Transverse colon (tissue), 4 donors: ENCODE data around the gene RHOV. TPM values are rescaled to one million over a fixed set of nuclear protein-coding genes. Genes with fewer than 3 reads are reported as not detected.
"Not testable (repeated sequence)": the region's sequence is repeated elsewhere in the genome, so short reads cannot be mapped to it uniquely, and the experiment has no call there.

Source experiments
- DNase-seq: peaks from one replicate; pipeline ENCODE4 v3.0.0-alpha.2; 2019
- H3K27ac ChIP-seq, 4 donors: fragments of 200-600 bp; sonication (generic); 2 replicates each; pipeline ENCODE4 v1.5.1; 2016 to 2018; ENCODE audit warnings: inconsistent platforms in 4 of 4
- H3K27me3 ChIP-seq: fragments of 200-600 bp; sonication (generic); 2 replicates; pipeline ENCODE4 v1.5.1; 2017; ENCODE audit warnings: inconsistent platforms
- H3K36me3 ChIP-seq, 4 donors: fragments of 200-600 bp; sonication (generic); 2 replicates each; pipeline ENCODE4 v1.5.1; 2017 to 2019; ENCODE audit warnings: inconsistent platforms in 4 of 4
- H3K4me1 ChIP-seq, 4 donors: fragments of 200-600 bp; sonication (generic); 2 replicates each; pipeline ENCODE4 v1.5.1; 2017 to 2020; ENCODE audit warnings: inconsistent platforms in 4 of 4
- H3K4me3 ChIP-seq, 4 donors: fragments of 200-600 bp; sonication (generic); 1 replicate in 1 of 4; 2 replicates in 3 of 4; pipeline versions ENCODE4 v1.5.1 to v1.6.1; 2017 to 2019; ENCODE audit warnings: inconsistent platforms in 4 of 4
- H3K9me3 ChIP-seq, 2 donors: fragments of 200-600 bp; sonication (generic); 2 replicates each; pipeline ENCODE4 v1.5.1; 2017 to 2019; ENCODE audit warnings: inconsistent platforms in 2 of 2
- EP300 ChIP-seq: sonication (generic); formaldehyde crosslinking; IDR thresholded peaks from one replicate; pipeline ENCODE4 v1.6.1; 2017; ENCODE audit warnings: antibody characterized with exemption, low read depth
- POLR2A ChIP-seq: fragments of 450-650 bp; IDR thresholded peaks from one replicate; pipeline ENCODE4 v1.6.1; 2016; ENCODE audit warnings: antibody characterized with exemption, mild to moderate bottlenecking, moderate library complexity
- POLR2AphosphoS5 ChIP-seq, 3 donors: sonication (generic); formaldehyde crosslinking; IDR thresholded peaks; one replicate each; pipeline ENCODE4 v1.6.1; 2016; ENCODE audit warnings: antibody characterized with exemption in 3 of 3
- WGBS, 2 donors: methylation state at CpG; one replicate each; pipeline ENCODE4 v1.1.5; 2018; ENCODE audit warnings: low coverage in 1 of 2; 5-methylcytosine and 5-hydroxymethylcytosine counted together
- in situ Hi-C, 4 donors: fragments of 200-750 bp; cut with MboI; loops; one replicate each; pipeline versions ENCODE4 v1.15.0 to v1.15.1; 2017; ENCODE audit warnings: low sequenced_read_pairs in 3 of 4, low pct_ligation_motif_present in 1 of 4, low pct_unique_long_range_greater_than_20kb in 1 of 4
- intact Hi-C: fragments of 100-400 bp; cut with DNase I; formaldehyde crosslinking; loops from one replicate; pipeline ENCODE4 v1.15.1; 2023; ENCODE audit warnings: low total_unique reads
- total RNA-seq, 4 donors: library from RNA; depleted of rRNA; stranded (reverse); fragments of >200 nt; gene quantifications; one replicate each; pipeline ENCODE4 v1.1.0, GENCODE V29; 2016
- TF ChIP-seq, protein P1 (sequence below), 5 experiments: fragments of 200-600 bp in 3 of 5; fragments of 450-650 bp in 2 of 5; sonication (generic) in 3 of 5; IDR thresholded peaks; 1 replicate in 2 of 5; 2 replicates in 3 of 5; pipeline ENCODE4 v1.5.1; 2016 to 2017; ENCODE audit warnings: antibody characterized with exemption in 5 of 5, inconsistent platforms in 3 of 5, mild to moderate bottlenecking in 2 of 5, moderate library complexity in 1 of 5

RHOV gene
- total RNA-seq, 4 donors from 2014 or later = 2.7 to 6.7 (median 4.0) TPM

DNA sequence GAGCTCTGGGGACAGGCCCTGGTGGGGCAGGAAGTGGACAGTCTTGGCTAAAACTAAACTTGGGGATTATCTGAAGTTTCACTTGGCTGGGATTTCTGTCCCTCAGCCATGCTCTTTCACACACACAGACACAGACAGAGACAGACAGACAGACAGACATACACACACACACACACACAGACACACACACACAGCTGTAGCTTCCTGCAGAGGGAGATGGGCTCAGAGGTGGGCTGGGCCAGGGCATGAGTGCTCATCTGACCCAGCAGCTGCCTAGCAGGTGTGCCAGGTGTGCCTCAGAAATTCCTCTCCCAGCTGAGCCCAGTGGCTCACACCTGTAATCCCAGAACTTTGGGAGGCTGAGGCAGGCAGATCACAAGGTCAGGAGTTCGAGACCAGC lies 3.3 kb downstream of the RHOV start:
- Histone ChIP-seq H3K36me3 (no peaks in the 10 kb centered on the region), H3K4me1 (peaks cover 4 to 36% (median 29%) of the 10 kb centered on the region in 4 donors), H3K27ac (peak overlapping the region in 3 of 4 donors; percentile 66 to 90 (median 77)), H3K4me3 (no peak overlapping the region), H3K27me3 (peaks cover 7% of the 10 kb centered on the region), H3K9me3 (no peaks in the 10 kb centered on the region)
- WGBS, 2 donors = 75% methylated on average over 1 of the region's 1 CpG; no CpG with 5 or more reads in 1 of the 2 donors
- intact Hi-C loops = no loop called here
- in situ Hi-C loops = no loop called here
- TF ChIP-seq, protein P1, sequence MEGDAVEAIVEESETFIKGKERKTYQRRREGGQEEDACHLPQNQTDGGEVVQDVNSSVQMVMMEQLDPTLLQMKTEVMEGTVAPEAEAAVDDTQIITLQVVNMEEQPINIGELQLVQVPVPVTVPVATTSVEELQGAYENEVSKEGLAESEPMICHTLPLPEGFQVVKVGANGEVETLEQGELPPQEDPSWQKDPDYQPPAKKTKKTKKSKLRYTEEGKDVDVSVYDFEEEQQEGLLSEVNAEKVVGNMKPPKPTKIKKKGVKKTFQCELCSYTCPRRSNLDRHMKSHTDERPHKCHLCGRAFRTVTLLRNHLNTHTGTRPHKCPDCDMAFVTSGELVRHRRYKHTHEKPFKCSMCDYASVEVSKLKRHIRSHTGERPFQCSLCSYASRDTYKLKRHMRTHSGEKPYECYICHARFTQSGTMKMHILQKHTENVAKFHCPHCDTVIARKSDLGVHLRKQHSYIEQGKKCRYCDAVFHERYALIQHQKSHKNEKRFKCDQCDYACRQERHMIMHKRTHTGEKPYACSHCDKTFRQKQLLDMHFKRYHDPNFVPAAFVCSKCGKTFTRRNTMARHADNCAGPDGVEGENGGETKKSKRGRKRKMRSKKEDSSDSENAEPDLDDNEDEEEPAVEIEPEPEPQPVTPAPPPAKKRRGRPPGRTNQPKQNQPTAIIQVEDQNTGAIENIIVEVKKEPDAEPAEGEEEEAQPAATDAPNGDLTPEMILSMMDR (IDR thresholded peaks at IDR 0.05) = no peak
- TF ChIP-seq POLR2AphosphoS5 (IDR thresholded peaks at IDR 0.05) (no peak), POLR2A (no peak), EP300 (no peak)
- DNase-seq = no peak

DNA sequence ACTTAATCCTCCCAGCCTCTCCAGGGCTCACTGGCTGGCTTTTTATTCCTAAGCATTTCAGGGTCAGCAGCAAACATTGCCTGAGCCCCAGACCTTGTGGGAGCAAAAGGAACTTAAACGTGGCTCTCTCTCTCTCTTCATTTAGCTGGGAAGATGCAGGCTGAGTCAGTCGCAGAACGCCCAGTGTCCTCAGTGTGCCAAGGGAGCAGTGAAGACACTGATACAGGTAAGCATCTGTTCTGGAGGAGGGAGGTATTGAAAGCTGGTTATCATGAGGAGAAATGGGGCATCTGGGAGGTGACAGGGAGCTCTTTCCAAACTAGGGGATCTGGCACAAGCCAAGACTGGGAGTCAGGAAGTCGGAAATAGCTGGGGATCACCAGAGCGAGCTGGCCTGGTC lies 4.3 kb downstream of the RHOV start:
- WGBS, 2 donors = 75% methylated on average over 5 of the region's 5 CpGs; no CpG with 5 or more reads in 1 of the 2 donors
- TF ChIP-seq POLR2AphosphoS5 (IDR thresholded peaks at IDR 0.05) = no peak
- no peak for TF ChIP-seq POLR2A
- TF ChIP-seq, protein P1 (IDR thresholded peaks at IDR 0.05) = no peak
- no peak for TF ChIP-seq EP300

DNA sequence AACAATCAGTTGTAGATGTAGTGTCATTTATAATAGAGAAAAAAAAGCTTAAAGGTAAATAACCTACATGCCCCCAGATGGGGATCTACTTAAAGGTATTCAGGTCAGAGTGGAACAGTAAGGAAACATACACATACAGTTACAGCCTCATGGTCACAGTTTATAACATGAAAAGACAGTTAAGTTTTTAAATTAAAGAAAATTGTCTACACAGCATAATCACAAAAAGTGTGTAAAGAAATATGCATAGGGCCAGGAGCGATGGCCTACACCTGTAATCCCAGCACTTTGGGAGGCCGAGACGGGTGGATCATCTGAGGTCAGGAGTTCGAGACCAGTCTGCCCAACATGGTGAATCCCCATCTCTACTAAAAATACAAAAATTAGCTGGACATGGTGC lies 6.8 kb downstream of the RHOV start:
- Histone ChIP-seq H3K4me1 (peaks cover 0 to 32% (median 29%) of the 10 kb centered on the region in 4 donors), H3K36me3 (no peaks in the 10 kb centered on the region), H3K9me3 (no peaks in the 10 kb centered on the region), H3K27ac (no peak overlapping the region), H3K4me3 (no peak overlapping the region), H3K27me3 (no peaks in the 10 kb centered on the region)
- 91 to 95% methylated on average over 4 of the region's 4 CpGs for WGBS, 2 donors
- TF ChIP-seq POLR2A (no peak), POLR2AphosphoS5 (IDR thresholded peaks at IDR 0.05) (no peak), EP300 (no peak)
- TF ChIP-seq, protein P1 (IDR thresholded peaks at IDR 0.05) = no peak
- DNase-seq = no peak
- in situ Hi-C loops (no loop called here), intact Hi-C loops (no loop called here)

More for the DNA sequence above, 4.3 kb downstream of the RHOV start:
- Histone ChIP-seq H3K4me1 (peaks cover 4 to 36% (median 29%) of the 10 kb centered on the region in 4 donors), H3K27me3 (peaks cover 7% of the 10 kb centered on the region), H3K27ac (no peak overlapping the region), H3K36me3 (no peaks in the 10 kb centered on the region), H3K9me3 (no peaks in the 10 kb centered on the region), H3K4me3 (no peak overlapping the region)
- DNase-seq = no peak
- in situ Hi-C loops (no loop called here), intact Hi-C loops (no loop called here)

DNA sequence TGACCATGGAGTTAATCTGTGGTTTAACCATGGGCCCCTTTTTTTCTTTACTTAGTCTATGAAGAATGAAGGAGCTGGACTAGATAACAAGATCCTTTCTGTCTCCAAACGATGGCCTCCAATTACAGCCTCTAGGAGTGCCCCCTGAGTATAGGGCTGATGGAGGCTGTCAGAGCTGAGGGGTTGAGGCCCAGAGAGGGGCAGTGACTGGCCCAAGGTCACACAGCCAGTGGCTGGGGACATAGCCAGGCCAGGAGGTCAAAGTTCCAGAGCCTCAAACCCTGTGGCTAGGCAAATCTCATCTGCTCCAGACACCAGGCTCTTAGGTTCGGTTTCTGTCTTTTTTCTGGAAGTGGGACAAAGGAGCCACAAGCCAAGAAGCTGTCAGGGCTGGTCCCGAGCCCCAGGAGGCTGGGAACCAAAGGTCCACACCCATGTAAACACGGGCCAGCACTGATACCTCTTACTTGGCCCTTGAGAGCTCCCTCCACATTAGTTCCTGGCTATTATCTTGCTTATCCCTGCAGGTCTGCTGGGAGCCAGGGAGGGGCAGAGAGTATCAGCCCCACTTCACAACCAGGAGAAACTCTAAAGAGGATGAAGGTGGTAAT lies 10.3 kb downstream of the RHOV start:
- 32% methylated on average over 4 of the region's 4 CpGs; no CpG with 5 or more reads in 1 of the 2 donors for WGBS, 2 donors
- Histone ChIP-seq H3K4me1 (peaks cover 0 to 34% (median 32%) of the 10 kb centered on the region in 4 donors), H3K36me3 (no peaks in the 10 kb centered on the region), H3K9me3 (no peaks in the 10 kb centered on the region), H3K4me3 (no peak overlapping the region), H3K27ac (peak overlapping the region in 3 of 4 donors; percentile 60 to 78 (median 67)), H3K27me3 (no peaks in the 10 kb centered on the region)
- DNase-seq = no peak
- no peak for TF ChIP-seq EP300
- TF ChIP-seq POLR2A = no peak
- TF ChIP-seq POLR2AphosphoS5 (IDR thresholded peaks at IDR 0.05) = no peak
- TF ChIP-seq, protein P1 (IDR thresholded peaks at IDR 0.05) = no peak
- intact Hi-C loops (no loop called here), in situ Hi-C loops (no loop called here)

DNA sequence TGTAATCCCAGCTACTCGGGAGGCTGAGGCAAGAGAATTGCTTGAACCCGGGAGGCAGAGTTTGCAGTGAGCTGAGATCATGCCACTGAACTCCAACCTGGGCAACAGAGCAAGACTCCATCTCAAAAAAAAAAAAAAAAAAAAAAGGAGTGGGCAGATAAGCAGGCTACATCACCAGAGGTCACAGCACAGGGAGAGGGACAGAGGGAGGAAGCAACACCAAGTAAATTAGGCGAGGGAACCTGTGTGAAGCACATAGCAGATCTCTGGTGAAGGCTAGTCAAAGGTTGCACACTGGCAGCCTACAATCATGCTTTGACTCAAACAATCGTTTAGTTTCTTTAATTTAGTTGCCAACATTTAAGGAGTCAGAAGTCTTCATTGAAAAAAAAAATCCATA lies 12.9 kb downstream of the RHOV start:
- H3K27me3 ChIP-seq, H3K9me3 ChIP-seq, intact Hi-C loops, in situ Hi-C loops, H3K36me3 ChIP-seq, H3K4me3 ChIP-seq, DNase-seq: not testable (repeated sequence)
- H3K27ac ChIP-seq = peak overlapping the region in 3 of 4 donors; percentile 60 to 78 (median 67)
- peaks cover 3 to 51% (median 49%) of the 10 kb centered on the region in 4 donors for H3K4me1 ChIP-seq
- WGBS, 2 donors = 63 to 76% methylated on average over 4 of the region's 4 CpGs
